GM18526 (cell line): ENCODE data around the gene SMIM9.

Experiments used
- POLR2A ChIP-seq: IDR thresholded peaks from 3 replicates; pipeline ENCODE4 v1.6.1; 2011; ENCODE audit not compliant: insufficient read length; ENCODE audit errors: extremely low read depth

The SMIM9 gene

DNA sequence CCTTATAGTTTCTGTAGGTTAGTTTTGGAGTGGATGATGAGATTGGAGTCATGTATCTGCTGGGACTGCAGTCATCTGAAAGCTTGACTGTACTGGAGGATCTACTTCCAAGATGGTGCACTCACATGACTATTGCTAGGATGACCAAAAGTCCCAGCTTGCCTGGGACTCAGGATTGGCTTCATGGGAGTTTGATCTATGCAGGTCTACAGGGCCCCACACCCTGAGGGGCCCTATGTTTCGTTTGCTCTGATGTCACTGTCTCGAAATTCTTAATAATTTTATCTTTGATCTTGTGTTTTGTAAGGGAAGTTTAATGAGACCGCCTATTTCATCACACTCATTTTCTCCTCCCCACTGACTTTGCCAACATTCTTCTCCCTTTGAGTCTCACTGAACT, at the start of gene SMIM9:
Gene SMIM9, minus strand, starts transcription at position 101 of the 400 bp plus-strand sequence. CDS start 3,806 bp downstream, outside the sequence.
- no peak for TF ChIP-seq POLR2A

DNA sequence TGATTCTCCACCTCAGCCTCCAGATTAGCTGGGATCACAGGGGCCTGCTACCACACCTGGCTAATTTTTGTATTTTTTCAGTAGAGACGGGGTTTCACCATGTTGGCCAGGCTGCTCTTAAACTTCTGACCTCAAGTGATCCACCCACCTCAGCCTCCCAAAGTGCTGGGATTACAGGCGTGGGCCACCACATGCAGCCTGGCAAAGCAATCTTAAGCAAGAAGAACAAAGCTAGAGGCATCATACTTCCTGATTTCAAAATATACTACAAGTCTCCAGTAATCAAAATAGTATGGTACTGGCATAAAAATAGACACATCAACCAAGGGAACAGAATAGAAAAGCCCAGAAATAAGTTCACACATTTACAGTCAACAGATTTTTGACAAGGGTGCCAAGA, 38.9 kb upstream of the SMIM9 start:
- no peak for TF ChIP-seq POLR2A

DNA sequence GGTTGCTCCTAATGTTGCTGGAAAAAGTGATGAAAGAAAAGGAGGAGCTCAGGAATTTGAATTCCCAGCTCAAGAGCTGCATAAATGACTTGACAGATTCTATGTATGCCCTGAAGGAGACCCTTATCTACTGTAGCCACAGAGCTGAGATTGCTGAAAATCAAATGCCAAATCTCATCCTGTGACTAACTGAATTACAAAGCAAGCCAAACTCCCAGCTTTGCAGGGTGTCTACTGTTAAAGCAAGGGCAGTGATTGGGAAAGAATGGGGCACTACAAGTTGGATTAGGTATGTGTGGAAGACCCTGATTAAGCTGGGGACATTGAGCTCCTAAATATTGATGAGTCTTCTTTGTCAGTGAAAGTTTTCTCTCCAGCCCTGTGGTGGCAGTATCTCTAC, 20.8 kb upstream of the SMIM9 start:
- no peak for TF ChIP-seq POLR2A

DNA sequence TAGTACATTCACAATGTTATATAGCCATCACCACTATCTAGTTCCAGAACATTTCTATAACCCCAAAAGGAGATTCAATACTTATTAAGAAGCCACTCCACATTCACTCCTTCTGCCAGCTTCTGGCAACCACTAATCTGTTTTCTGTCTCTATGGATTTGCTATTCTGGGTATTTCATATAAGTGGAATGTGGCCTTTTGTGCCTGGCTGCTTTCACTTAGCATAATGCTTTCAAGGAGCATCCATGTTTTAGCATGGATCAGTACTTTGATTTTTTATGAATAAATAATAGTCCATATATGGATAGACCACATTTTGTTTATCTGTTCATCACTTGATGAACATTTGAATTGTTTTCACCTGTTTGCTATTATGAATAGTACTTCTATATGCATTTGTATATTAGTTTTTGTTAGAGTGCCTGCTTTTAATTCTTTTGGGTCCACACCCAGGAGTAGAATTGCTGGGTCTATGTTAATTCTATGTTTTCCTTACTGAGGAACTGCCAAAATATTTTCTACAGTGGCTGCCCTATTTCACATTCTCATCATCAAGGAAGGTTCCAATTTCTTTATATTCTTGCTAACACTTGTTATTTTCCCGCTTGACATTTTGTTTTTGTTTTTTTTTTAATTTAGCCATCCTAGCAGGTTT, 16.6 kb upstream of the SMIM9 start:
- TF ChIP-seq POLR2A = no peak

DNA sequence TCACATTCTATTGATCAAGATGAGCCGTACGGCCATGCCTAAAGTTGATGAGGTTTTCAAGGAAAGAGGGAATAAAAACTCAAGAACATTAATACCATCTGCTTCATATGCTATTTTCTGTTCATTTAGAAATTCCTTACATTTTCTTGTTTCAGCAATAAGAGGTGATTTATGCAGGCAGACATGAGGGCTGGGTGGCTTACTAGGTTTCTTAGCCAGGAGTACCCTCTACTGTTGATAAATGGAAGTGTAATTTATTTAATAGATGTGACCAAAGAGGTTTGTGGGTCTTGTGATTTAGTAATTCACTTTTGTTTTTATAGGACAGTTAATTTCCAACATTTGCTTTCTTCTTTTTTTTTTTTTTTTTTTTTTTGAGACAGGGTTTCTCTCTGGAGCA, 6.4 kb upstream of the SMIM9 start:
- no peak for TF ChIP-seq POLR2A

DNA sequence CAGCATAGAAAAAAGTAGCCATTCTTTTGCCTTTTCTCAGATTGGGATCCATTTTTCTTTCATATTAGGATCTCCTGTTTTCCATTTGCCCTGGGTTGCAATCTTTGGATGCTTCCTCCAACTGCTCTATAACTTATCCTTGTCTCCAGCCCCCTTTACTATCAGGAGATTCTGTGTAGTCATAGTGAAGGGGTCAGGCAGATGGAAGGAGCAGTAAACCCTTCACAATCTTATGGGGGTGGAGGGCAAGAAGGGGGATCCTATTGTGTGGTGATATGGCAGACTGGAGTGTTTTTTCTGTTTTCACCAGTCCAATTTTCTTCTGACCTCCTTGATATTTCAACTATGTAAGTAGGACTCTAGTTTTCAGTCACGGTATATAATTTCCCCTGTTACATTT, 1.7 kb upstream of the SMIM9 start:
- no peak for TF ChIP-seq POLR2A

DNA sequence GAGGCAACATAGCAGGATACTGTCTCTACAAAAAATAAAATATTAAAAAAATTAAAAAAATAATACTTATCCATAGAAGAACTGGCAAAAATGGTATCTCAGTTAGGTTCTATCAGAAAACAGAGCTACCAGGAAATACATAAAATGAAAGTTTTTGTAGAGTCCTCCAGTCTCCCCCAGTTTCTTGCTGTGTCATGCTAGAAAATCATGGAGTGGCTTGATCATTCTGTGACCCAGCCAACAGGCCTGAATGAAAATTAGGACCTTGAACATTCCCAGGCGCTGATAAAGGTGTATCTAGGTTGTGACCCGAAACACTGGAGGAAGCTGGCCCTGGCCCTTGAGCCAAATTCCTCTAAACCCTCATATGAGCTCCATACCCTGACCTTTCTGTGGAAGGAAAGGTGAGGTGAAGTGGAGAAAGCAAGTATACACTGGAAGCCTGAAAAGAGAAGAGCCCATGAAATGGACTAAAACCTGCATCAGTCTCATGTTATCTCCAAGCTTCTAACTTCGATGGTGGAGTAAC, 652 bp downstream of the SMIM9 start:
- TF ChIP-seq POLR2A = no peak

DNA sequence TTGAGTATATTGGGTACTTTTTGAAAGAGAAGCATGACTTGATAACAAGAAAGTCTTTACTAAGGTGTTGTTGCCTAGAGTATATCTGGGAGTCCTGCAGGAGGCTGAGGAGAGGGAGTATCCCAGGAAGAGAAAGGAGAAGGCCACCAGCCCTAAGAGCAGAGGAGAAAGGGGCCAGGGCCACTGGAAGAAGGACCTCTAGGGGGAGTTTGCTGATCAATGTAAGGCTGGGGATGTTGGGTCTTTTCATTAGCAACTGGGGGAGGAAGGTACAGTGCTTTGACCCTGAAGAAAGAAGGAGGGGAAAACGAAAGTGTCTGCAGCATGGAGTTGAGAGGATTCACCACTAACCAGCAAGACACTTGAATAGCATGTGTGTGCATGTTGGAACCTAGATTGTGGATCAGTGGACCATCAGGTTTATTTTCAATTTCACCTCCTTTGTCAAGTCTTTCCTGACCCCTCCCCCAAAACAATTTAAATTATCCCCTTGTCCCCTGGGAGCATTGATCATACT, 4.5 kb downstream of the SMIM9 start:
- TF ChIP-seq POLR2A = no peak

DNA sequence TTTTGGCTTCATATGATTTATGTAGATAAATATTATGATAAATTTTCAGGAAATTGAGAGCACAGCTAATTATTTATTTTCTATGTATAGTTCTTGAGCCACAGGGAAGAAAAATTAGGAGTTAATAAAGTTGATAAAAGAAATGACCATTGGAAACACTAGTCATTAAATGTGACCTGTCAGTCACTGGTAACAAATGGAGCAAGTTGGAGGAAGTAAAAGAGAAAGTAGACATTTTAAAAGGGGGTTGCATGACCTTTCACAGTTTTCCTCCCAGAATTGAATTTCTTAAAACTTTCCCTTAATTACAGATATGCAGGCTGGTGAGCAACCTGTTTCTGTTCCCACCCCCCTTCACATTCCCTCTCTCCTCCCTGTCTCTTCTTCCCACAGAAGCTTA, 5.3 kb downstream of the SMIM9 start:
- no peak for TF ChIP-seq POLR2A

DNA sequence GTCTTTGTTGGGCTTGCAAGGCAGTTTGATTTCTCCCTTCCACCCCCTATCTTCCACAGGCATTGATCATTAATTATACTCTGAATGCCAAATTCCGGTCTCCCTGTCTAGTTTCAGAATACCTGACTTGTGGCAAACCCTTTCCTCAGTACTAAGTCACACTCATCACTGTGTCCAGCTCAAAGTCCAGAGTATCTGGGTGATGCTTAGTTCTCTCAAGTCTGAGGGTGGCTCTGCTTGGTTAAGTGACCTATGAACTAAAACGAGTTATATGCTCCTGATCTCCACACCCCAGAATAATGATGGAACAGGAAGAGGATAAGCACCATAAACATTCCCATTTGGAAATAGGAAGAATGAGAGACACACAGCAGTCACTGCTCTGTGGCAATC, 6.5 kb downstream of the SMIM9 start:
- TF ChIP-seq POLR2A = no peak

DNA sequence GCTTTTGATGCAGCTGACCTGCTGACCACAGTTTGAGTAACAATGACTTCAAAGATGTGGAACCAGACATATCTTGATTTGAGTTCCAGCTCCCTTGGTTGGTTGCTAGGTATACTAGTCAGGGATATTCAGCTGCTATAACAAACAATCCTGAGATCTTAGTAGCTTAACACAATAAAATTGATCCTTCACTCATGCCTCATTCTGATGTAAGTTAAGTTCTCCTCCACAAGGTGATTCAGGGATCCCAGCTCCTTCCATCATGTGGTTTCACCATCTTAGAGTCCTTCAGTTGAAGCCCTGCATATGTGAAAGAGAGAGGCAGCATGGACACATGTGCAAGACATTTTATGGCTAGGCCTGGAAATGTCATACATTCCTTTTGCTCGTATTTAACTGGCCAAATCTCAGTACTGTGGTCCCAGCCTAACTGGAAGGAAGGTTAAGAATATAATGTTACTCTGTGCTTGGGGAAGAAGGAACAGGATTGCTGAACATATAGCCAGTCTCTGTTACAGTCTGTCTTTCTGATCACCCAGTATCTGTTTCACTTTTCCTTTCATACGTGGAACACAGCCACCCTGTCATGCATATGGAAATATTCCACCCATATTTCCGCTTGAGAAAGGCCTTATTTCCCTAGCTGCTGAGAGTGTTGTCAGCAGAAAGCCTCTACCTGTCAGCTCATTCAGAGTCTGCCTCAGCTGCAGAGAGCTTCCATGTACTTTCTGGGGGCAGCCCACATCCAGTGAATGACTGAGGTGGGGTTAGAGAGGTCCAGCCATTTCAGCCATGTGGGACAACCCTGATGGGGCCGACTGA, 7.1 kb downstream of the SMIM9 start:
- peak; percentile 31 for TF ChIP-seq POLR2A

DNA sequence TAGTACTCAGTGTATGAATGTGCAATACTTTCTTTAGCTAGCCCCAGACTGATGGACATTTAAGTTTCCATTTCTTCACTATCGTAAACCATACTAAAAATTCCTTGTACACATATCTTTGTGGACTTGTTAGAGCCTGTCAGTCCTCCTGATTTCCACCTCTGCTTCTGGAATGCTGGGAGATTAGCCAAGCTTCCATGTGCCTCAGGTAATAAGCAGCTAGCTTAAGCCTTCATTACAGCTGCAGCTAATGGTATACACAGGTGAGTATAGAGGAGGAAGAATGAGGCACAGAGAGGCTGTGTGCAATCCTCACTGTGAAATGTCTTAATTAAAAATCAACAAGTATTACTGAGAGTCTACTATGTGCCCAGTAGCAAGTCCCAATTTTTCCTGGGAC, 9.8 kb downstream of the SMIM9 start:
- TF ChIP-seq POLR2A = no peak

DNA sequence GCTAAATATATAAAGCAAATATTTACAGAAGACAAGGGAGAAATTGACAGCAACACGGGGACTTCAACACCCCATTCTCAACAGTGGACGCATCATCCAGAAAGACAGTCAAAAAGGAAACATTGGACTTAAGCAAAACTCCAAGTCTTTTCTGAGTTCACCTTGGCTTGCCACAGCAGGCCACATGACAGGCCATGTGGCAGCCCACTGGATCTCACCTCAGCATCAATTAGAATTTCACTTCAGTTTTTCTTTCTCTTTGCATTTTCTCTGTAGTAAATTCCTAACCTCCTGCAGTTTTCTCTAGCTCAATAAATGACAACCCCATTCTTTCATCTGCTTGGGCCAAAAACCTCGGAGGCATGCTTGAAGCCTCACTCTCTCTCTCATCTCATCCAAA, 12.4 kb downstream of the SMIM9 start:
- TF ChIP-seq POLR2A = no peak

DNA sequence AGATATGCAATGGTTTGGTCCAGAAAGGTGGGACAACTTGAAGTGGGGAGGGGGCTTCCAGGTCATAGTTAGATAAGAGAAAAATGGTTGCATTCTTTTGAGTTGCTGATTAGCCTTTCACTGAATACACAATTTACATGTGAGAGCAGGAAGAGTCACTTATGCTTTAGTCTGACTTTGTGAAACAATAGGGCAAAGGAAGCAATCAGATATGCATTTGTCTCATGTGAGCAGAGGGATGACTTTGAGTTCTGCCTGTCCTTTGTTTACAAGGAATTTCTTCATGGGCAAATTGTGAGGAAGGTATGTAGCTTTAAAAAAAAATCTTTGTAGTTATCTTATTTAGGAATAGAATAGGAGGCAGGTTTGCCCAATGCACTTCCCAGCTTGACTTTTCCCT, 12.9 kb downstream of the SMIM9 start:
- no peak for TF ChIP-seq POLR2A

DNA sequence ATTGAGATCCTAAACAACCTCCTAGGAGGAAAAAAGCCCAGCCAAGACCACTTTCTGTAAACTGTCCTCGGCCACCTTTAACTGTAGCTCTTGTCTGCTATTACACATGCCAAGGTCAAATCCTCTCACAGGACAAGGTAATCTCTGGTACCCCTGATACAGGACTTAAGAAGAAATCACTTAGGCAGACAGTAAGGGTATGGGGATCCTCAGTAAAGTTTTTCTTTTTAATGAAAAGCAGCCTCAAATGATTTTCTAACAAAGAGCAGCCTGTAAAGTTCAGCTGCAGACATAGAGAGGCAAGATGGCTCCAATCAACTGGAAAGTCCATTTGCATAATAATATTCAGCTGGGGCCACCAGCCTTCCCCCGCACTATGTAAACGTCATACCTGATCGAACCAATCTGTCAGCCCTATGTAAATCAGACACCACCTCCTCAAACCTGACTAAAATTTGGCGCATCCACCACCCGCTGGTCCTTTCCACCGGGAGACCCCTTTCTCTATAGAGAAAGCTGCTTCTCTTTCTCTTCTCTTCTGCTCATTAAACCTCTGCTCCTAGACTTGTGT, 14.6 kb downstream of the SMIM9 start:
- TF ChIP-seq POLR2A = no peak

DNA sequence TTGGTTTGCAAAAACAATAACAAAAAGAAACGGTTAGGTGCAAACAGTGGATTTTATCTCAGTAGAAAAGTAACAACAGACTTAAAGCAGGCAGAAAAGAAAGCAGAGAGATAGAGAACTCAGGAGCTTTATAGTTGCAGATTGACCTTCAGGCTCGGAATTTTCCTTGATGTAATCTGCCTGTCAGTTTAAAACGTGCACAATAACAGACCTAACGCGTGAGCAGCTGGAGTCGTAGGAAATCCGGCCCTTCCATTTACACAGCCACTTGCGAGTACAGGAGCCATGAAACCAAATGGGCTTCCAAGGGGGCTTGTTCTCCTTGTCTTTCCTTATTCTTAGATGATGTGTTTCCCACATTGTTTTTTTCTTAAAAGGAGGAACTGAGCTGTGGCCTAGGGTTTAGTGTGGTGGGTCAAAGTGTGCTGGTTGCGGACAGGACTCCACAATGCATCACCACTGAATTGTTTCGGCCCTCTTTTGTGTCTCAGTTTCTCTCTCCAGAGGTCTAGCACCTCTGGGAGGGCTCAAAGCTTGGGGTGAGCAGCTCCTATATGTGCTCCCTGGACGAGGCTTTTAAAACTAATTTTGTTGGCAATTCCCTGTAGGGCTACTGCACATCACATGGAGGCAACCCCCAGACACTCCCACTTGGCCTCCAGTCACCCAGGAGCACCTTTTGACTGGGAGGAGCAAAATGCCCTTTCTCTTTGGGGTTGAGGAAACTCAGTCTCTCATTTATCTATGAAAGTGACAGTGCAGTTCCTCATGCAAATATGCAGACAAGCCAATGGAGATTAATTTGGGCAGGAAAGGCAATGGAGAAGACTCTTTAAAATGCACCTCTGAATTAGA, 15.3 kb downstream of the SMIM9 start:
- TF ChIP-seq POLR2A = no peak
